Right forelimb (tissue), 1 donor: ENCODE data around the gene AOPEP.
"Not testable (repeated sequence)": the region's sequence is repeated elsewhere in the genome, so short reads cannot be mapped to it uniquely, and the experiment has no call there.

Source experiments
- DNase-seq: peaks from one replicate; pipeline ENCODE4 v3.0.0-alpha.2; 2018

Gene AOPEP

DNA sequence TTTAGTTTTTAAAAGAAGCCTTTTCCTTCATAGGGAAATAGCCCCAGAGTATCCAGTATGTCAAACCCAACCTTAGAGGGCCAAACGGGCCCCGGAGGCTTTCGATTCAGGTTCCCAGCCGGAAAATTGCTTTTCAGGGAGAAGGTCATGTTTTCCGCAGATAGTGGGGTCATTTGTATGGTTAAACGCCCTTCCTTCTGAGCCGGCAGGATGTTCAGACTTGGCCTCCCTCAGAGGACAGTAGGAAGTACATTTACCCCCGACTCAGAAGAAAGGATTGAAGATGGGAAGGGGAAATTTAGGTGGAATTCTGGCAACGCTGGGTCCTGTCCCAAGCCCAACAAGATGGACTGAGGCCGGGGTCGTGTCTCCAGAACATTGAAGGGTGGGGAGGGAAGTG lies 195.2 kb downstream of the AOPEP start:
- no peak for DNase-seq

GRCh38 chr9:94922098-94922607 lies 195.7 kb downstream of the AOPEP start:
- DNase-seq = peak; percentile 73

DNA sequence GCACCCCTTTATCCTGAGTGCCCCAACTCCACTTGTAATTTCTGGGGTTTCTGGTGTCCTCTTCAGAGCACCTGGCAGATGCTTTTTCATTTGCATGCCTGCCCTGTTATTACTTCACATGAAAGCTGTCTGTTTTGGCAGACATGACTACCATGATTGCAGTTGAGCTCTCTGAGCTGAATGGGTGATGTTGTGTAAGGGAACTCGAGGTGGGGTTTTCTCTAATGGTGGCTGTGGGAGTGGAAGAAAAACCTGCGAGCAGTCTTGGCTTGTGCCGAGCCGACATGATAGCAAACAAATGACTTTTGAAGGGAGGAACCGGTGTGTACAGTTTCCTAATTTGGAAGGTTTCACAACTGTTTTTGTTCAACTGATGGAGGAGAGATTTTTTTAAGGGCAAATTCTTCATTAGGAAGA lies 196.2 kb downstream of the AOPEP start:
- DNase-seq = no peak

GRCh38 chr9:94923326-94924089 lies 197.0 kb downstream of the AOPEP start:
- no peak for DNase-seq

DNA sequence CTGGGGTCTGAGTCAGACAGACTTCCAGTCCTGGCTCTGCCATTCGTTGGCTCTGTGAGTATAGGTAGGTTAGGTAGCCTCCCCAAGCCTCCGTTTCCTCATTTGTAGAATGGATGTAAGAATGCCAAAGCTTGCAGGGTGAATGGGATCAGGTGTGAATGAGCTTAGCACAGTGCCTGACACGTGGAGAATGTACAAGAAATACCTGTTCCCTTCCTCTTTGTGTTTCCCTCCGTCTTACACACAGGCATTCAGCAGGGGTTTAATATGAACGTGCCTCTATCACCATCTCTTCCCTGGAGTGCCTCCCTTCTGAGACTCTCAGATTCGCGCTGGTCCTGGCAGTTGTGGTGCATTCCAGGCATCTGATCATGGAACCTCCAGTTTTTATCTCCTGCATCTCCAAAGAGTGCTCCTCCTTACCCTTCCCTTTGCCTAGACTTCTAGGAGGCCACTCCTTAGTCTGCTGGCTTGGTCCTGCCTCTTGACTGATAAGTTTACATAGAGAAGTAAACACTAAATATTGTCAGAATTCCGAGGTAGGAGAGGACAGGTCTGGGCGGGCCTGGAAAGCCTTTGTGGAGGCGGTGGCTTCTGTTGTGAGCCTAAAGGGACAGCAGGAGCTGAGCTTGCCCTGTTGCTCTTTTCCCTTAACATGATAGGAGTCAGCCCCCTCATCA lies 199.4 kb downstream of the AOPEP start:
- no peak for DNase-seq

- DNase-seq = no peak
Measured at GRCh38 chr9:94926431-94926800, 199.9 kb downstream of the AOPEP start.

- DNase-seq = no peak
Measured at GRCh38 chr9:94927048-94927761, 200.7 kb downstream of the AOPEP start.

DNA sequence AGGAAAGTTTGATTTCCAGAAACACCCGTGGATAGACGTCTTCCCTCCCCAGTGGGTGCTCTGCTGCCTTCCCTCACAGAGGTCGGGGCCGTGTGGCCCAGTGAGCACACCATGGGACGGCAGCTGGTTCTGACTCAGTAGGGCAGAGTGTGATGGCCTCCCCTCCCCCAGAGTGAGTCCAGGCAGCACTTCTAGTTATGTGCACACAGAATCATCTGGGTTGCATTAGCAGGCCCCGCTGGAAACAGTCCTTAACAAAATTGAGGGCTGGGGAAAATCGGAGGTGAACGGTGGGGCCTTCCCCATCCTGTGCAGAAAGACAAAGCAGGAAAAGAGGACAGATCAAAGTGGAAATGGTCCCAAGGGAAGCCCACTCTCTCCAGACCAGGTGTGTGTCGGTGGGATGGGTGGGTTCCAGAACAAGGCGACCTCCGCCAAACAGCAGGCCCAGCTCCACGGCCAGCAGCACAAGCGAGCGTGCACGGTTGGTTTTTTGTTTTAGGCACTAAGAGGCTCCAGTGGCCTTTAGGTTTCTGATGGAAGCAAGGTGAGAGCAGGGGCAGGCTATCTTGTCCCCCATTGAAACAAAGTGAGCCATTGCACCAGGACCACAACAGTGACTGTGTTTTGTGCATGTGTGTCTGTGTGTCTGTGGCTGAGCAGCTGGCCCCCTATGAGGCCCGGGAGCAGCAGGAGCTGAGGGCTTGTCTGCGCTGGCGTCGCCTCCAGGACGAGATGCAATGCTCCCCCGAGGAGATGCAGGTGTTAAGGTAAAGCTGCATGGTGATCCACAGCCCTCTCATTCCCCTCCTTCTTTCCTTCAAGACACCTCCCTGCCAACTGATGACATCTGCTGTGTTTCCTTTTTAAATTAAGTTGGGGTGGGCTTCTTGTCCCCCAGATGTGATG lies 201.5 kb downstream of the AOPEP start:
- no peak for DNase-seq

DNA sequence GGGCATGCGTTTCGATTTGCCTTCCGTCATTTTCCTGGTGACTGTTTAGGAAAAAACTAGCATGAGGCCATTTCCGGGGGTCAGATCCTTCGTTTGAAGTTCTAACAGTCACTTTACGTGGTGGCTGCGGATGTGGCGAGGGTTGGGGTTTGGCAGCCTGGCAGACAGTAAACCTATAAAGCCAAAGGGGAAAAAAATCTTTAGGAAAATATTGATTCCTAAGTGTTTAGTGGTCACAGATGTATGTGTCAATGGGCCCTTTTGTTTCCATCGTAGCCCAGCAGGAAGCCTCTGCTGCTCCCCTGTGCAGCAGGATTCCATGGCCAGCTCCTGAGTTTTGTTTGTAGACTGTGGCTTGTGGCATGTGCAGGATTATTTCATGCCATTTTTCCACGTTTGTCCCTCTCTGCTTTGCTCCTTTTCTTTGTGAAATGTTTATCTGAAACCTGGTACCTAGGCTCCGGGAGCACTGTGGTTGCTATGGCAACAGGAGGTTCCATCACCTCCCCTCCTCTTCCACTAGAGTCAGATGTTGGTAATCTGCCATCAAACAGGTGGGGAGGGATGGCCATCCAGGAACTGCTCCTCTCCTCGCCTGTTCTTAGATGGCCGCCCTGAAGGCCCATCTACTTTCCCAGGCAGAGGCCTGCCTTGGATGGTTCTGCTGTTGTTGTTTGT lies 202.3 kb downstream of the AOPEP start:
- peak; percentile 65 for DNase-seq

GRCh38 chr9:94929369-94929756 lies 202.9 kb downstream of the AOPEP start:
- DNase-seq = no peak

GRCh38 chr9:94931036-94931633 lies 204.6 kb downstream of the AOPEP start:
- DNase-seq = no peak

- no peak for DNase-seq
Measured at GRCh38 chr9:94931740-94932139, 205.2 kb downstream of the AOPEP start.

DNA sequence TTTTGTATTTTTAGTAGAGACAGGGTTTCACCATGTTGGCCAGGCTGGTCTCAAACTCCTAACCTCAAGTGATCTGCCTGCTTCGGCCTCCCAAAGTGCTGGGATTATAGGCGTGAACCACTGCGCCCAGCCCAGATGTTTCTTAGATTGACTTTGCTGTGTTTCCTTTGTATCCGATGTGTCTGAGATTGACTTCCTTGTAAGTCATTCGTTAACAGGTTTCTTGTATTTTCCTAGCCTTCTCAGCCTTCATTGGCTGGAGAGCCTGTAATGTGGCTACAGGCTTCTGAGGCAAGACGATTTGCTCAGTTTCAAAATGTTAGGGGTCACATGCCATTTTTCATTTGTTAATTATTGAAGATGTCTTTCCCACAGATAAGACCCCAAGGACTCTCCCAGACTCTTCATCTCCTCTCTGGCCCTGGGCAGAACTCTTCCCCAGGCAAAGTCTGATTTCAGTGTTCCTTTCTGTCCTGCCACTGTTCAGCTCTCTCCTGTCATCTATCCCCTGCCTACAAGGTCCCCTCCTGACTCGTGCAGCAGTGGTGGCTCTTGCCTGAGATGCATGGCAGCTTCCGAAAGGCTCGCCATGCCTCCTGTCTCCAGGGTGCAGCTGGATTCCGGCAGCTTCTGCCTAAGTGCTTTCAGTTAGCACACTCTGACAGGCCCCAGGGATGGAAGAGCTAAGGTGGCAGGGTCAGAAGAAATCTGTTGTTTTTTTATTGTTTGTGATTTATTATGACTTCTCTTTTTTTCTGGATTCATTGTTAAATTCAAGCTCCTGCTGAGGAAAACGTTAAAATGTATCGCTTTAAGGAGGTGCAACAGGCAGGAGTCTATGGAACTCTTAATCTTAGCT lies 206.4 kb downstream of the AOPEP start:
- no peak for DNase-seq

GRCh38 chr9:94933511-94933828 lies 207.0 kb downstream of the AOPEP start:
- no peak for DNase-seq

DNA sequence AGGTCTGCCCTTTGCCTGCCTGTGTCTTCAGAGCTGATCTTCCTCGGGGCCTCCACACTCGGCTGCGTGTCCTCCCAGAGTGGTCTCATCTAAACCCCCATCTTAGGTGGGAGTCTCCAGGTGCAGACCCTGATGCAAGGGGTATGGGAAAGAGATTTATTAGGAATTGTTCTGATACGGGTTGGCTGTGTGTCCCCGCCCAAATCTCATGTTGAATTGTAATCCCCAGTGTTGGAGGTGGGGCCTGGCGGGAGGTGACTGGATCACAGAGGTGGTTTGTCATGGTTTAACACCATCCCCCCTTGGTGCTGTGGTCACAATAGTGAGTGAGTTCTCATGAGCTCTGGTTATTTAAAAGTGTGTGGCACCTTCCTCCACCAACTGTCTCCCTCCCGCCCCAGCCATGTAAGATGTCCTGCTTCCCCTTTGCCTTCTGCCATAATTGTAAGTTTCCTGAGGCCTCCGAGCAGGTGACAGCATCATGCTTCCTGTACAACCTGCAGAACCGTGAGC lies 208.4 kb downstream of the AOPEP start:
- no peak for DNase-seq

DNA sequence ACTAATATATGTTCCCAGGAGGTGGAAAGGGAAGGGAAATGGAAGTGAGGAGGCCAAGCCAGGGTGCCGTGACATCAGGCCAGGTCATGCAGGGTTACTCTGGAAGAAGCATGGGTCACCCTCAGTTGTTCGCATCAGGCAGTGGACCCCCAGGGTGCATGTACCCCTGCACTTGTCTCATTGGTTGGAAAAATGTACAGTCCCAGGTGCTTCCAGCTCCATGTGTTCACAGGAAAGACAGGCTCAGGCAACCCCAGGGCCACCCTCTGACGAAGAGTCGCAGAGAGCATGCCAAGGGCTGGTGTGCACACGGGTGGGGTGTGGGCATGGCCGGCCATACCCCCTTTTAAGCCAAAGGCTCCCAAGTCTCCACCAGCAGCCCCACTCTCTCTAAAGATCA lies 208.9 kb downstream of the AOPEP start:
- DNase-seq = no peak

DNA sequence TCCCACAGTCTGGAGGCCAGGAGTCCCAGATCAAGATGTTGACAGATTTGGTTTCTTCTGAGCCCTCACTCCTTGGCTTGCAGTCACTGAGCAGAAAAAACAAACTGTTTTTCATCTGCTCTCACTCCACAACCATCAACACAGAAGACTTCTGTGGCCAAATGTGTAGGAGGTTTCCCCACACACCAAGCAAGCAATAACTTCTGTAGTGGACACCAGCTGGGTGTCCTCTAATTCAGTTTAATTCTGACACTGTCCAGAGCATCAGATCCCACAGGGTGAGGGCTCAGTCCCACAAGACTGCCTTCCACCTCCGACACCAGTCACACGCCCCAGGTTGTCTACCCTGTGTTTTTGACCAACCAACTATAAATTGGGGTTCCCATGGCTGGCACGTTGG lies 209.9 kb downstream of the AOPEP start:
- DNase-seq = no peak

- DNase-seq = no peak
Measured at GRCh38 chr9:94937214-94937903, 210.9 kb downstream of the AOPEP start.

- no peak for DNase-seq
Measured at GRCh38 chr9:94938384-94938783, 211.9 kb downstream of the AOPEP start.

GRCh38 chr9:94940296-94940695 lies 213.8 kb downstream of the AOPEP start:
- not testable (repeated sequence) for DNase-seq
